CD4-positive, alpha-beta memory T cell (primary cell): ENCODE measurements around the gene FNDC3B. TPM values are rescaled to one million over a fixed set of nuclear protein-coding genes. Genes with fewer than 3 reads are reported as not detected.

Source experiments
- CTCF ChIA-PET: fragments of 350-600 bp; sonication (Branson Sonifier 250); formaldehyde crosslinking; loops from one replicate; lab custom pipeline; 2021; ENCODE audit warnings: inconsistent platforms; ENCODE audit not compliant: partially characterized antibody; lab: Charles Lee
- POLR2A ChIA-PET: fragments of 350-600 bp; sonication (Branson Sonifier 250); formaldehyde crosslinking; loops from one replicate; lab custom pipeline; 2021; ENCODE audit not compliant: partially characterized antibody; lab: Charles Lee
- DNase-seq, 5 donors: peaks; one replicate each; pipeline versions ENCODE4 v3.0.0 to v3.0.0-alpha.2; 2020 to 2022; ENCODE audit warnings: mixed read lengths in 1 of 5
- H3K27ac ChIP-seq: one replicate; pipeline ENCODE4 v1.7.0; 2013; ENCODE audit warnings: low read depth, low read length
- H3K27me3 ChIP-seq: 2 replicates; pipeline ENCODE4 v1.7.0; 2013; ENCODE audit warnings: mild to moderate bottlenecking, low read length, moderate library complexity; ENCODE audit not compliant: insufficient read depth
- H3K36me3 ChIP-seq: 2 replicates; pipeline ENCODE4 v1.7.0; 2013; ENCODE audit warnings: mild to moderate bottlenecking, low read length, moderate library complexity; ENCODE audit not compliant: insufficient read depth
- H3K4me1 ChIP-seq: 2 replicates; pipeline ENCODE4 v1.7.0; 2013; ENCODE audit warnings: mild to moderate bottlenecking, low read length, moderate library complexity; ENCODE audit not compliant: insufficient read depth
- H3K4me3 ChIP-seq, 2 donors: one replicate each; pipeline ENCODE4 v1.7.0; 2013; ENCODE audit warnings: low read length in 2 of 2, mild to moderate bottlenecking in 1 of 2
- H3K9me3 ChIP-seq, 2 donors: one replicate each; pipeline ENCODE4 v1.7.0; 2013; ENCODE audit warnings: low read length in 2 of 2, control low read depth in 1 of 2; ENCODE audit not compliant: control insufficient read depth in 1 of 2
- H3K27ac Mint-ChIP-seq, 7 donors: one replicate each; pipeline ENCODE4 v1.8.0; 2020 to 2021; ENCODE audit warnings: mixed read lengths in 7 of 7, mild to moderate bottlenecking in 6 of 7, inconsistent platforms in 3 of 7, moderate library complexity in 3 of 7
- H3K27me3 Mint-ChIP-seq, 2 donors: one replicate each; pipeline ENCODE4 v1.8.0; 2020 to 2021; ENCODE audit warnings: mixed read lengths in 2 of 2
- H3K36me3 Mint-ChIP-seq, 2 donors: one replicate each; pipeline ENCODE4 v1.8.0; 2020 to 2021; ENCODE audit warnings: mixed read lengths in 2 of 2, inconsistent platforms in 1 of 2, mild to moderate bottlenecking in 1 of 2
- H3K4me1 Mint-ChIP-seq, 4 donors: one replicate each; pipeline ENCODE4 v1.8.0; 2020 to 2021; ENCODE audit warnings: mixed read lengths in 4 of 4, mild to moderate bottlenecking in 1 of 4
- H3K4me3 Mint-ChIP-seq, 8 donors: one replicate each; pipeline ENCODE4 v1.8.0; 2020 to 2021; ENCODE audit warnings: mixed read lengths in 8 of 8, mild to moderate bottlenecking in 7 of 8, moderate library complexity in 6 of 8, inconsistent platforms in 3 of 8
- H3K9me3 Mint-ChIP-seq, 8 donors: one replicate each; pipeline ENCODE4 v1.8.0; 2020 to 2021; ENCODE audit warnings: mixed read lengths in 8 of 8, mild to moderate bottlenecking in 5 of 8, inconsistent platforms in 3 of 8, moderate library complexity in 1 of 8
- intact Hi-C: fragments of 100-400 bp; cut with micrococcal nuclease; formaldehyde crosslinking; loops from one replicate; pipeline ENCODE4 v1.15.1; 2023
- polyA plus RNA-seq, 2 donors: library from polyadenylated mRNA; unstranded; fragments of 300-500 nt; fragmentation: Illumina TruSeq; gene quantifications; one replicate each; pipeline ENCODE4 v1.2.3, GENCODE V29; 2021
- total RNA-seq, 2 experiments: library from RNA; stranded (reverse); gene quantifications; one replicate each; pipeline ENCODE4 v1.2.3, GENCODE V29; 2021

FNDC3B gene
- total and polyA plus RNA-seq, 4 experiments from 2014 or later, result 10.9 to 18.2 (median 14.8) TPM

- H3K27ac ChIP-seq, result no peak overlapping the region
- intact Hi-C loops, result no loop called here
- Mint-ChIP-seq H3K27ac (peak overlapping the region in 1 of 7 donors; percentile 44), H3K4me3 (no peak overlapping the region), H3K4me1 (peaks cover 0 to 4% (median 2%) of the 10 kb centered on the region in 4 donors), H3K27me3 (no peaks in the 10 kb centered on the region), H3K36me3 (peaks cover 25 to 30% of the 10 kb centered on the region in 2 donors), H3K9me3 (no peaks in the 10 kb centered on the region)
- DNase-seq, result no peak
- H3K4me1 ChIP-seq, result no peaks in the 10 kb centered on the region
- H3K36me3 ChIP-seq, result no peaks in the 10 kb centered on the region
- CTCF ChIA-PET, result interaction anchor here (1.8 to 6.9 kb wide), 2 partner anchors 12 to 22 kb away, joined by 6 to 48 read pairs; no protein-coding TSS in a partner anchor
- no peak overlapping the region for H3K4me3 ChIP-seq
- H3K27me3 ChIP-seq, result no peaks in the 10 kb centered on the region
- POLR2A ChIA-PET, result no interaction called here
- H3K9me3 ChIP-seq, result no peaks in the 10 kb centered on the region
These were observed 280.2 kb downstream of the FNDC3B start for GRCh38 chr3:172319595-172319994.

GRCh38 chr3:172320468-172320867 is 281.1 kb downstream of the FNDC3B start:
- CTCF ChIA-PET, result interaction anchor here (6.9 kb wide), 1 partner anchor 11 kb away, joined by 48 read pairs; no protein-coding TSS in a partner anchor
- no peak overlapping the region for H3K4me3 Mint-ChIP-seq
- H3K36me3 ChIP-seq, result no peaks in the 10 kb centered on the region
- H3K27me3 ChIP-seq, result no peaks in the 10 kb centered on the region
- no peaks in the 10 kb centered on the region for H3K4me1 ChIP-seq
- H3K4me1 Mint-ChIP-seq, result peaks cover 0 to 4% (median 2%) of the 10 kb centered on the region in 4 donors
- intact Hi-C loops, result no loop called here
- H3K9me3 Mint-ChIP-seq, result no peaks in the 10 kb centered on the region
- no peak for DNase-seq
- peaks cover 23 to 38% of the 10 kb centered on the region in 2 donors for H3K36me3 Mint-ChIP-seq
- peak overlapping the region in 3 of 7 donors; percentile 9 to 41 (median 18) for H3K27ac Mint-ChIP-seq
- POLR2A ChIA-PET, result no interaction called here
- H3K27ac ChIP-seq, result no peak overlapping the region
- no peaks in the 10 kb centered on the region for H3K9me3 ChIP-seq
- H3K27me3 Mint-ChIP-seq, result no peaks in the 10 kb centered on the region
- H3K4me3 ChIP-seq, result no peak overlapping the region

- H3K4me1 Mint-ChIP-seq, result peaks cover 0 to 4% (median 2%) of the 10 kb centered on the region in 4 donors
- no peak for DNase-seq
- ChIA-PET POLR2A (no interaction called here), CTCF (interaction anchor here (0.7 to 6.9 kb wide), 3 partner anchors 11 to 286 kb away, joined by 3 to 48 read pairs (median 4); no protein-coding TSS in a partner anchor)
- no peaks in the 10 kb centered on the region for H3K36me3 ChIP-seq
- no peaks in the 10 kb centered on the region for H3K9me3 ChIP-seq
- H3K27ac ChIP-seq, result no peak overlapping the region
- no peaks in the 10 kb centered on the region for H3K27me3 Mint-ChIP-seq
- peaks cover 23 to 39% of the 10 kb centered on the region in 2 donors for H3K36me3 Mint-ChIP-seq
- H3K9me3 Mint-ChIP-seq, result no peaks in the 10 kb centered on the region
- no peaks in the 10 kb centered on the region for H3K4me1 ChIP-seq
- intact Hi-C loops, result no loop called here
- no peaks in the 10 kb centered on the region for H3K27me3 ChIP-seq
- H3K4me3 ChIP-seq, result no peak overlapping the region
- no peak overlapping the region for H3K4me3 Mint-ChIP-seq
- H3K27ac Mint-ChIP-seq, result peak overlapping the region in 1 of 7 donors; percentile 1
These were observed 281.7 kb downstream of the FNDC3B start for GRCh38 chr3:172321035-172321434.

GRCh38 chr3:172323894-172324610 is 284.7 kb downstream of the FNDC3B start:
- no peaks in the 10 kb centered on the region for H3K36me3 ChIP-seq
- H3K27ac Mint-ChIP-seq, result peak overlapping the region in 3 of 7 donors; percentile 29 to 74 (median 72)
- H3K4me3 Mint-ChIP-seq, result no peak overlapping the region
- no peak overlapping the region for H3K27ac ChIP-seq
- intact Hi-C loops, result no loop called here
- ChIA-PET POLR2A (no interaction called here), CTCF (interaction anchor here (2.0 to 6.9 kb wide), 2 partner anchors 8 to 17 kb away, joined by 6 to 48 read pairs; no protein-coding TSS in a partner anchor)
- H3K4me1 Mint-ChIP-seq, result peaks cover 0 to 4% (median 2%) of the 10 kb centered on the region in 4 donors
- H3K36me3 Mint-ChIP-seq, result peaks cover 11 to 40% of the 10 kb centered on the region in 2 donors
- DNase-seq, result no peak
- H3K27me3 Mint-ChIP-seq, result no peaks in the 10 kb centered on the region
- H3K4me1 ChIP-seq, result no peaks in the 10 kb centered on the region
- H3K4me3 ChIP-seq, result no peak overlapping the region
- no peaks in the 10 kb centered on the region for H3K9me3 ChIP-seq
- no peaks in the 10 kb centered on the region for H3K27me3 ChIP-seq
- H3K9me3 Mint-ChIP-seq, result no peaks in the 10 kb centered on the region

GRCh38 chr3:172324611-172325203 is 285.3 kb downstream of the FNDC3B start:
- no peaks in the 10 kb centered on the region for H3K9me3 Mint-ChIP-seq

GRCh38 chr3:172325461-172325860 is 286.1 kb downstream of the FNDC3B start:
- Mint-ChIP-seq H3K9me3 (no peaks in the 10 kb centered on the region), H3K4me3 (no peak overlapping the region), H3K27me3 (no peaks in the 10 kb centered on the region), H3K36me3 (peaks cover 10 to 40% of the 10 kb centered on the region in 2 donors), H3K27ac (no peak overlapping the region), H3K4me1 (peaks cover 0 to 4% (median 0%) of the 10 kb centered on the region in 4 donors)
- DNase-seq, result no peak
- Histone ChIP-seq H3K4me1 (no peaks in the 10 kb centered on the region), H3K36me3 (no peaks in the 10 kb centered on the region), H3K27ac (no peak overlapping the region), H3K4me3 (no peak overlapping the region), H3K27me3 (no peaks in the 10 kb centered on the region), H3K9me3 (no peaks in the 10 kb centered on the region)
- CTCF ChIA-PET, result no interaction called here
- POLR2A ChIA-PET, result no interaction called here
- intact Hi-C loops, result no loop called here

More at GRCh38 chr3:172324611-172325203, 285.3 kb downstream of the FNDC3B start:
- no peaks in the 10 kb centered on the region for H3K27me3 ChIP-seq
- H3K9me3 ChIP-seq, result no peaks in the 10 kb centered on the region
- no peak overlapping the region for H3K4me3 ChIP-seq
- H3K36me3 Mint-ChIP-seq, result peaks cover 8 to 38% of the 10 kb centered on the region in 2 donors
- H3K27me3 Mint-ChIP-seq, result no peaks in the 10 kb centered on the region
- no peak for DNase-seq
- H3K36me3 ChIP-seq, result no peaks in the 10 kb centered on the region
- intact Hi-C loops, result no loop called here
- H3K27ac Mint-ChIP-seq, result peak overlapping the region in 1 of 7 donors; percentile 38
- POLR2A ChIA-PET, result no interaction called here
- peaks cover 0 to 4% (median 2%) of the 10 kb centered on the region in 4 donors for H3K4me1 Mint-ChIP-seq
- CTCF ChIA-PET, result interaction anchor here (6.9 kb wide), 1 partner anchor 7 kb away, joined by 48 read pairs; no protein-coding TSS in a partner anchor
- no peak overlapping the region for H3K4me3 Mint-ChIP-seq
- no peak overlapping the region for H3K27ac ChIP-seq
- H3K4me1 ChIP-seq, result no peaks in the 10 kb centered on the region

- Histone ChIP-seq H3K4me3 (no peak overlapping the region), H3K27ac (no peak overlapping the region), H3K4me1 (no peaks in the 10 kb centered on the region), H3K27me3 (no peaks in the 10 kb centered on the region), H3K36me3 (no peaks in the 10 kb centered on the region), H3K9me3 (no peaks in the 10 kb centered on the region)
- no peak overlapping the region for H3K4me3 Mint-ChIP-seq
- ChIA-PET POLR2A (no interaction called here), CTCF (interaction anchor here (1.5 to 8.3 kb wide), 2 partner anchors 150 to 292 kb away, joined by 3 to 76 read pairs; no protein-coding TSS in a partner anchor)
- intact Hi-C loops, result no loop called here
- peaks cover 0 to 4% (median 0%) of the 10 kb centered on the region in 4 donors for H3K4me1 Mint-ChIP-seq
- no peaks in the 10 kb centered on the region for H3K9me3 Mint-ChIP-seq
- peaks cover 18 to 46% of the 10 kb centered on the region in 2 donors for H3K36me3 Mint-ChIP-seq
- no peaks in the 10 kb centered on the region for H3K27me3 Mint-ChIP-seq
- H3K27ac Mint-ChIP-seq, result no peak overlapping the region
- DNase-seq, result no peak
These were observed 287.6 kb downstream of the FNDC3B start for GRCh38 chr3:172326993-172327392.
